PC-9 (cell line): ENCODE data around the gene PIGN.

ENCODE experiments used
- EZH2 ChIP-seq: fragments of 200-600 bp; sonication (generic); IDR thresholded peaks from 2 replicates; pipeline ENCODE4 v1.8.0; 2017; ENCODE audit warnings: antibody characterized with exemption, low read depth
- TF ChIP-seq, protein P1 (sequence below): fragments of 200-600 bp; sonication (generic); conservative IDR thresholded peaks from 2 replicates; pipeline ENCODE4 v1.6.1; 2017; ENCODE audit warnings: mixed run types, antibody characterized with exemption, mild to moderate bottlenecking, moderate library complexity

- TF ChIP-seq, protein P1, sequence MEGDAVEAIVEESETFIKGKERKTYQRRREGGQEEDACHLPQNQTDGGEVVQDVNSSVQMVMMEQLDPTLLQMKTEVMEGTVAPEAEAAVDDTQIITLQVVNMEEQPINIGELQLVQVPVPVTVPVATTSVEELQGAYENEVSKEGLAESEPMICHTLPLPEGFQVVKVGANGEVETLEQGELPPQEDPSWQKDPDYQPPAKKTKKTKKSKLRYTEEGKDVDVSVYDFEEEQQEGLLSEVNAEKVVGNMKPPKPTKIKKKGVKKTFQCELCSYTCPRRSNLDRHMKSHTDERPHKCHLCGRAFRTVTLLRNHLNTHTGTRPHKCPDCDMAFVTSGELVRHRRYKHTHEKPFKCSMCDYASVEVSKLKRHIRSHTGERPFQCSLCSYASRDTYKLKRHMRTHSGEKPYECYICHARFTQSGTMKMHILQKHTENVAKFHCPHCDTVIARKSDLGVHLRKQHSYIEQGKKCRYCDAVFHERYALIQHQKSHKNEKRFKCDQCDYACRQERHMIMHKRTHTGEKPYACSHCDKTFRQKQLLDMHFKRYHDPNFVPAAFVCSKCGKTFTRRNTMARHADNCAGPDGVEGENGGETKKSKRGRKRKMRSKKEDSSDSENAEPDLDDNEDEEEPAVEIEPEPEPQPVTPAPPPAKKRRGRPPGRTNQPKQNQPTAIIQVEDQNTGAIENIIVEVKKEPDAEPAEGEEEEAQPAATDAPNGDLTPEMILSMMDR = no peak
- TF ChIP-seq EZH2 = no peak
These were observed 106.5 kb downstream of the PIGN start for GRCh38 chr18:62080172-62080900.
